Suprapubic skin (tissue), 4 donors: Measurements from ENCODE around the gene GLIS1. TPM values are rescaled to one million over a fixed set of nuclear protein-coding genes. Genes with fewer than 3 reads are reported as not detected.

Experiments
- DNase-seq, 2 donors: peaks; one replicate each; pipeline ENCODE4 v3.0.0-alpha.2; 2019; ENCODE audit warnings: low spot score in 2 of 2
- H3K27ac ChIP-seq: fragments of 200-600 bp; sonication (generic); one replicate; pipeline ENCODE4 v1.5.1; 2019
- H3K27me3 ChIP-seq: fragments of 200-600 bp; sonication (generic); one replicate; pipeline ENCODE4 v1.5.1; 2019
- H3K36me3 ChIP-seq: fragments of 200-600 bp; sonication (generic); one replicate; pipeline ENCODE4 v1.5.1; 2019
- H3K4me1 ChIP-seq: fragments of 200-600 bp; sonication (generic); one replicate; pipeline ENCODE4 v1.5.1; 2019
- H3K4me3 ChIP-seq: fragments of 200-600 bp; sonication (generic); one replicate; pipeline ENCODE4 v1.5.1; 2019; ENCODE audit warnings: mild to moderate bottlenecking
- H3K9me3 ChIP-seq: fragments of 200-600 bp; sonication (generic); one replicate; pipeline ENCODE4 v1.5.1; 2019
- CTCF ChIP-seq, 2 donors: fragments of 200-600 bp in 1 of 2; fragments of 450-650 bp in 1 of 2; sonication (generic) in 1 of 2; IDR thresholded peaks; one replicate each; pipeline ENCODE4 v1.5.1; 2016 to 2019; ENCODE audit warnings: antibody characterized with exemption in 2 of 2, mild to moderate bottlenecking in 1 of 2, moderate library complexity in 1 of 2
- EP300 ChIP-seq: sonication (generic); formaldehyde crosslinking; IDR thresholded peaks from one replicate; pipeline ENCODE4 v1.6.1; 2017; ENCODE audit warnings: antibody characterized with exemption
- POLR2A ChIP-seq, 2 donors: fragments of 450-650 bp; IDR thresholded peaks; one replicate each; pipeline ENCODE4 v1.6.1; 2017; ENCODE audit warnings: antibody characterized with exemption in 2 of 2, mild to moderate bottlenecking in 2 of 2, moderate library complexity in 2 of 2
- POLR2AphosphoS5 ChIP-seq, 3 donors: sonication (generic); formaldehyde crosslinking; IDR thresholded peaks; one replicate each; pipeline ENCODE4 v1.6.1; 2017; ENCODE audit warnings: antibody characterized with exemption in 3 of 3
- WGBS: methylation state at CpG from one replicate; pipeline ENCODE4 v1.1.5; 2018; 5-methylcytosine and 5-hydroxymethylcytosine counted together
- total RNA-seq, 4 donors: library from RNA; depleted of rRNA; stranded (reverse); fragments of >200 nt; gene quantifications; one replicate each; pipeline ENCODE4 v1.1.0, GENCODE V29; 2016

GLIS1 gene
- total RNA-seq, 4 donors from 2014 or later: 0.34 to 1.5 (median 0.59) TPM

GRCh38 chr1:53530550-53530949, 208.4 kb downstream of the GLIS1 start:
- H3K4me3 ChIP-seq: no peak overlapping the region
- no peak overlapping the region for H3K27ac ChIP-seq
- no peaks in the 10 kb centered on the region for H3K27me3 ChIP-seq
- DNase-seq: no peak
- peaks cover 21% of the 10 kb centered on the region for H3K4me1 ChIP-seq
- H3K36me3 ChIP-seq: no peaks in the 10 kb centered on the region
- no peak for TF ChIP-seq POLR2AphosphoS5 (IDR thresholded peaks at IDR 0.05)
- H3K9me3 ChIP-seq: no peaks in the 10 kb centered on the region
- WGBS: 100% methylated on average over 2 of the region's 5 CpGs

- WGBS: 67% methylated on average over 6 of the region's 14 CpGs
- no peak for TF ChIP-seq POLR2A (IDR thresholded peaks at IDR 0.05)
- TF ChIP-seq POLR2AphosphoS5 (IDR thresholded peaks at IDR 0.05): no peak
- TF ChIP-seq CTCF (IDR thresholded peaks at IDR 0.05): no peak
- no peak for TF ChIP-seq EP300
- no peak for DNase-seq
Measured at GRCh38 chr1:53529555-53529954, 209.4 kb downstream of the GLIS1 start.

GRCh38 chr1:53527368-53527767, 211.6 kb downstream of the GLIS1 start:
- Histone ChIP-seq H3K27me3 (no peaks in the 10 kb centered on the region), H3K4me3 (no peak overlapping the region), H3K27ac (no peak overlapping the region), H3K4me1 (peaks cover 23% of the 10 kb centered on the region), H3K9me3 (no peaks in the 10 kb centered on the region), H3K36me3 (no peaks in the 10 kb centered on the region)
- no peak for TF ChIP-seq POLR2A (IDR thresholded peaks at IDR 0.05)
- no peak for TF ChIP-seq CTCF (IDR thresholded peaks at IDR 0.05)
- TF ChIP-seq EP300: no peak
- no peak for TF ChIP-seq POLR2AphosphoS5 (IDR thresholded peaks at IDR 0.05)
- DNase-seq: no peak
- WGBS: 85% methylated on average over 6 of the region's 7 CpGs

More at GRCh38 chr1:53529555-53529954, 209.4 kb downstream of the GLIS1 start:
- no peaks in the 10 kb centered on the region for H3K36me3 ChIP-seq
- H3K27me3 ChIP-seq: no peaks in the 10 kb centered on the region
- H3K9me3 ChIP-seq: no peaks in the 10 kb centered on the region
- H3K27ac ChIP-seq: no peak overlapping the region
- H3K4me3 ChIP-seq: no peak overlapping the region
- peaks cover 21% of the 10 kb centered on the region for H3K4me1 ChIP-seq

- Histone ChIP-seq H3K4me3 (no peak overlapping the region), H3K27me3 (no peaks in the 10 kb centered on the region), H3K9me3 (no peaks in the 10 kb centered on the region), H3K27ac (no peak overlapping the region), H3K36me3 (no peaks in the 10 kb centered on the region), H3K4me1 (peaks cover 25% of the 10 kb centered on the region)
- TF ChIP-seq POLR2AphosphoS5 (IDR thresholded peaks at IDR 0.05): no peak
- no peak for TF ChIP-seq CTCF (IDR thresholded peaks at IDR 0.05)
- no peak for TF ChIP-seq EP300
- no peak for TF ChIP-seq POLR2A (IDR thresholded peaks at IDR 0.05)
- 68% methylated on average over 10 of the region's 29 CpGs for WGBS
- no peak for DNase-seq
Measured at GRCh38 chr1:53526451-53527101, 212.4 kb downstream of the GLIS1 start.

GRCh38 chr1:53525595-53525994, 213.4 kb downstream of the GLIS1 start:
- Histone ChIP-seq H3K36me3 (no peaks in the 10 kb centered on the region), H3K9me3 (no peaks in the 10 kb centered on the region), H3K27me3 (no peaks in the 10 kb centered on the region), H3K27ac (no peak overlapping the region), H3K4me1 (peaks cover 25% of the 10 kb centered on the region), H3K4me3 (no peak overlapping the region)
- DNase-seq: no peak
- no peak for TF ChIP-seq POLR2AphosphoS5 (IDR thresholded peaks at IDR 0.05)
- TF ChIP-seq CTCF (IDR thresholded peaks at IDR 0.05): no peak
- TF ChIP-seq EP300: no peak
- TF ChIP-seq POLR2A (IDR thresholded peaks at IDR 0.05): no peak
- WGBS: 73% methylated on average over 11 of the region's 11 CpGs
